Measurements from ENCODE around the gene RGS1.

RGS1 gene

GRCh38 chr1:192581131-192581927 is 5.8 kb downstream of the RGS1 start:
- CTCF ChIA-PET, result interaction anchor here (0.5 to 1.0 kb wide), 4 partner anchors 11 to 186 kb away, joined by 3 to 5 read pairs (median 4); no protein-coding TSS in a partner anchor
- DNase-seq (ENCODE audit: low spot score), result no peak
- TF ChIP-seq CTCF (conservative IDR thresholded peaks at IDR 0.05; ENCODE audit: low read depth), result no peak
- H3K27ac ChIP-seq, result no peak overlapping the region
- POLR2A ChIA-PET (ENCODE audit: low non-redundant PET), result no interaction called here

DNA sequence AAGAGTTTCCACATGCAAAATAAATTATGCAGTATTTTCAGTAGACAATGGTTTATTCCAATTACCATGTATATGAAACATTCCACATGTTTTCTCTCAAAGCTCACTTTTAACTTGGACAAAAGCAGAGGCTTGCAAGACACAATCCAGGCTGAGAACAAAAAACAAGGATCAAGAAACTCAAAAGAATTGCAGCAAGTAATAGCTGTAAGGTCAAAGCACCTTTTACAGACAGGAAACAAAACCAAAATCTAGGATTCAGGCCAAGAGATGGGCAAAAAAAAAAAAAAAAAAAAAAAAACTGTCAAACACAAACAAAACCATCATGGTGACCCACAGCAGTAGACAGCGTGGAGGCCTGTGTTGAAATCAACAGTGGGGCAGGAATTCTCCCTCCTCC is 9.3 kb downstream of the RGS1 start:
- DNase-seq (ENCODE audit: low spot score), result no peak
- TF ChIP-seq CTCF (conservative IDR thresholded peaks at IDR 0.05; ENCODE audit: low read depth), result no peak
- CTCF ChIA-PET, result interaction anchor here (1.9 kb wide), 1 partner anchor 111 kb away, joined by 7 read pairs; no protein-coding TSS in a partner anchor
- POLR2A ChIA-PET (ENCODE audit: low non-redundant PET), result no interaction called here
- no peak overlapping the region for H3K27ac ChIP-seq

DNA sequence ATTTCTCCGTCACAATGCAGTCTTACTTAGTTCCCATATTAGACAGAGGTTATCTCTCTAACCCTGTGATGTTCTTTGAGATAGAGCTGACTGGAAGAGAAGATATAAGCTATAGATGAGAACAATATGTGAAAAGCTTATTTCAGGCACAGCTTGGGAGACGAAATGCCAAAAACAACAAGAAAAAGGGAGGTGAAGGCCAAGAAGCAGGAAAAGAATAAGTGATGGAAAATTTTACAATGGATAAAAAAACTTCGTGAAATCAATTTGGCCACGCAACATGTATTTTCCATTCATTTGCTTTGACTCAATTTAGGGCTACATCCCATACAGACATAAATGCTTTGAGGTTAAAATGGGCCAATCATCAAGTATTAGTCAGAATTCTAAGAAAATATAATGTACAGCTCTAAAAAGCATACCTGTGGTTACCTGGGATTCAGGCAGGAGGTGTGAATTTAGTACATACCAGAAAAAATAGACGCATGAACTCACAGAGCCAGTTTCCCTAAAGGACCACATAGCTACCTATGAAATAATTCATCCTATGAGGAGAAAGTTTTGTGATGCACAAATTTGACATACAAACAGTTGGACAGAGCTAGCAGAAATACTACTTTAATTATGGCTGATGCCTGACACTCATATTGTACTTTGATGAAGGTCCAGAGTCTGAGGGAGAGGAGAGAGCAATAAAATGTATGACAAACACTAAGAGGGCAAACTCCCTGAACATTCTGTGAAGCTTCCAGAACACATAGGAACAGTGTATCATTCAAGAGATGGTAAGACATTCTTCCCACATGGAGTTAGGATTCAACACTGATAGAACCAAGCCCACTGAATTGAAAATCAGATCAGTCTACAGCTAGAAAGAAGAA is 12.1 kb downstream of the RGS1 start:
- TF ChIP-seq CTCF (conservative IDR thresholded peaks at IDR 0.05; ENCODE audit: low read depth), result no peak
- no peak for DNase-seq (ENCODE audit: low spot score)
- ChIA-PET CTCF (interaction anchor here (0.6 to 0.9 kb wide), 2 partner anchors 20 to 114 kb away, joined by 3 read pairs; no protein-coding TSS in a partner anchor), POLR2A (ENCODE audit: low non-redundant PET) (no interaction called here)
- H3K27ac ChIP-seq, result no peak overlapping the region

- ChIA-PET CTCF (no interaction called here), POLR2A (ENCODE audit: low non-redundant PET) (no interaction called here)
- TF ChIP-seq CTCF (conservative IDR thresholded peaks at IDR 0.05; ENCODE audit: low read depth), result no peak
- H3K27ac ChIP-seq, result no peak overlapping the region
- no peak for DNase-seq (ENCODE audit: low spot score)
Observed at GRCh38 chr1:192588546-192588945, 13.0 kb downstream of the RGS1 start.

GRCh38 chr1:192589813-192590212 is 14.2 kb downstream of the RGS1 start:
- ChIA-PET CTCF (interaction anchor here (0.7 kb wide), 1 partner anchor 110 kb away, joined by 3 read pairs; no protein-coding TSS in a partner anchor), POLR2A (ENCODE audit: low non-redundant PET) (no interaction called here)
- no peak overlapping the region for H3K27ac ChIP-seq
- no peak for DNase-seq (ENCODE audit: low spot score)
- TF ChIP-seq CTCF (conservative IDR thresholded peaks at IDR 0.05; ENCODE audit: low read depth), result no peak

DNA sequence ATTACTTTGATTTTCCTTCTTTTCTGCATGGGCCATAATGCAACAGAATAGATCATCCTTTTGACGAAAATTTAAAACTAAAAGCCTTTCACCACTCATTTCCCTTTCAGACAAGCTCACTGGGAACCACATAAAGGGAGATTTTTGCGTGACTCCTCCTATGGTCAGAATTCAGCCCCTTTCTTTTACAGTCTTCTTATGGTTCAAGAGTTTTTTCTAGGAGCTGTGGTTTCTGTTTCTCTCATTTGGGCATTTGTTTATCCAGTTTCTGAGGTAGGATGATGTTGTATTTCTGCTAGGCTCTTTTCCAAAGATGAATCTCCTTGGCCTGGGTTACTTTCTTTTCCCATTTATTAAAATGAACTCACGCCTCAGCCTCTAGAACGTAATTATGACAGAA is 16.9 kb downstream of the RGS1 start:
- H3K27ac ChIP-seq, result no peak overlapping the region
- ChIA-PET CTCF (interaction anchor here (0.6 kb wide), 1 partner anchor 906 kb away, joined by 3 read pairs; no protein-coding TSS in a partner anchor), POLR2A (ENCODE audit: low non-redundant PET) (no interaction called here)
- DNase-seq (ENCODE audit: low spot score), result no peak
- no peak for TF ChIP-seq CTCF (conservative IDR thresholded peaks at IDR 0.05; ENCODE audit: low read depth)
